Fibroblast of skin of right biceps (primary cell): ENCODE results near the gene MCM6.

Experiments used
- DNase-seq: peaks from one replicate; pipeline ENCODE4 v3.0.0-alpha.2; 2013

MCM6 gene

GRCh38 chr2:135853401-135853800, 22.8 kb downstream of the MCM6 start:
- no peak for DNase-seq

GRCh38 chr2:135851858-135852257, 24.4 kb downstream of the MCM6 start:
- DNase-seq: no peak

GRCh38 chr2:135850892-135851668, 25.2 kb downstream of the MCM6 start:
- no peak for DNase-seq

GRCh38 chr2:135849087-135849486, 27.2 kb downstream of the MCM6 start:
- DNase-seq: no peak

- DNase-seq: no peak
Observed at GRCh38 chr2:135845997-135846396, 30.2 kb downstream of the MCM6 start.

GRCh38 chr2:135845257-135845656, 31.0 kb downstream of the MCM6 start:
- no peak for DNase-seq

- no peak for DNase-seq
Observed at GRCh38 chr2:135844301-135844895, 31.8 kb downstream of the MCM6 start.

GRCh38 chr2:135843671-135844070, 32.6 kb downstream of the MCM6 start:
- peak; percentile 30 for DNase-seq

- no peak for DNase-seq
Observed at GRCh38 chr2:135840601-135841000, 35.6 kb downstream of the MCM6 start.

GRCh38 chr2:135839713-135840112, 36.5 kb downstream of the MCM6 start:
- DNase-seq: peak; percentile 88

- no peak for DNase-seq
Observed at GRCh38 chr2:135838502-135838901, 37.7 kb downstream of the MCM6 start.

- DNase-seq: no peak
Observed at GRCh38 chr2:135836596-135837270, 39.5 kb downstream of the MCM6 start, which contains the start of gene LCT. LCT (minus strand) TSS chr2:135837184; CDS start chr2:135837169, 15 bp downstream.

- DNase-seq: no peak
Observed at GRCh38 chr2:135832891-135833290, 43.4 kb downstream of the MCM6 start.

GRCh38 chr2:135831180-135831812, 44.9 kb downstream of the MCM6 start:
- no peak for DNase-seq

- DNase-seq: no peak
Observed at GRCh38 chr2:135829378-135830135, 46.7 kb downstream of the MCM6 start.

GRCh38 chr2:135826544-135826943, 49.7 kb downstream of the MCM6 start:
- DNase-seq: no peak

- DNase-seq: no peak
Observed at GRCh38 chr2:135825550-135826176, 50.6 kb downstream of the MCM6 start.

- DNase-seq: no peak
Observed at GRCh38 chr2:135825131-135825530, 51.1 kb downstream of the MCM6 start.

GRCh38 chr2:135822855-135823254, 53.4 kb downstream of the MCM6 start:
- DNase-seq: no peak

GRCh38 chr2:135821190-135821589, 55.1 kb downstream of the MCM6 start:
- no peak for DNase-seq

- peak; percentile 71 for DNase-seq
Observed at GRCh38 chr2:135820003-135820618, 56.1 kb downstream of the MCM6 start.
